Natural killer cell (primary cell): ENCODE results near the gene PLCB1. TPM values are rescaled to one million over a fixed set of nuclear protein-coding genes. Genes with fewer than 3 reads are reported as not detected.

Source experiments
- ATAC-seq, 3 donors: fragments of 150-1000 bp in 2 of 3; fragments of 200-7000 bp in 1 of 3; cut with Tn5 transposase; 1 replicate in 1 of 3; 2 replicates in 2 of 3; pipeline ENCODE4 v1.10.0; 2021; ENCODE audit warnings: mild to moderate bottlenecking in 2 of 3, moderate library complexity in 2 of 3
- DNase-seq, 2 donors: peaks; one replicate each; pipeline versions ENCODE4 v3.0.0 to v3.0.0-alpha.2; 2013 to 2021; ENCODE audit warnings: mixed read lengths in 1 of 2
- H3K27ac ChIP-seq: one replicate; pipeline ENCODE4 v1.5.1; 2013; ENCODE audit warnings: mild to moderate bottlenecking, low read length
- H3K27me3 ChIP-seq: one replicate; pipeline ENCODE4 v1.6.1; 2013; ENCODE audit warnings: low read length; ENCODE audit not compliant: control insufficient read depth, insufficient read depth
- H3K36me3 ChIP-seq: one replicate; pipeline ENCODE4 v1.6.1; 2013; ENCODE audit warnings: low read length; ENCODE audit not compliant: control insufficient read depth, insufficient read depth
- H3K4me1 ChIP-seq: one replicate; pipeline ENCODE4 v1.6.1; 2013; ENCODE audit warnings: low read length; ENCODE audit not compliant: control insufficient read depth, insufficient read depth
- H3K4me3 ChIP-seq: one replicate; pipeline ENCODE4 v1.5.1; 2013; ENCODE audit warnings: low read length
- H3K9me3 ChIP-seq: one replicate; pipeline ENCODE4 v1.6.1; 2013; ENCODE audit warnings: low read length; ENCODE audit not compliant: control insufficient read depth, insufficient read depth
- H3K27ac Mint-ChIP-seq, 2 donors: one replicate each; pipeline ENCODE4 v1.8.0; 2022; ENCODE audit warnings: mild to moderate bottlenecking in 2 of 2, mixed read lengths in 2 of 2, moderate library complexity in 1 of 2
- H3K27me3 Mint-ChIP-seq, 2 donors: one replicate each; pipeline ENCODE4 v1.8.0; 2022; ENCODE audit warnings: low read depth in 2 of 2, mixed read lengths in 2 of 2
- H3K36me3 Mint-ChIP-seq: one replicate; pipeline ENCODE4 v1.8.0; 2022; ENCODE audit warnings: mixed read lengths
- H3K4me1 Mint-ChIP-seq, 2 donors: one replicate each; pipeline ENCODE4 v1.8.0; 2022; ENCODE audit warnings: mixed read lengths in 2 of 2
- H3K4me3 Mint-ChIP-seq: one replicate; pipeline ENCODE4 v1.8.0; 2022; ENCODE audit warnings: mild to moderate bottlenecking, moderate library complexity, mixed read lengths
- H3K9me3 Mint-ChIP-seq, 2 donors: one replicate each; pipeline ENCODE4 v1.8.0; 2022; ENCODE audit warnings: mixed read lengths in 2 of 2
- WGBS: methylation state at CpG from one replicate; pipeline ENCODE4 v1.1.7; 2013; ENCODE audit warnings: missing lambda C conversion rate; ENCODE audit not compliant: insufficient coverage; 5-methylcytosine and 5-hydroxymethylcytosine counted together
- intact Hi-C: fragments of 100-400 bp; cut with micrococcal nuclease; formaldehyde crosslinking; loops from one replicate; pipeline ENCODE4 v1.14.2; 2022
- total RNA-seq, 4 donors: library from RNA; stranded (reverse); fragments of 120-200 nt in 1 of 4; gene quantifications; one replicate each; pipeline versions ENCODE4 v1.2.3 to v1.2.4, GENCODE V29; 2013 to 2022
- TF ChIP-seq, protein P1 (sequence below): fragments of 200-600 bp; IDR thresholded peaks from one replicate; pipeline ENCODE4 v1.8.0; 2022; ENCODE audit warnings: antibody characterized with exemption

Gene PLCB1
- total RNA-seq, 3 donors from 2014 or later (not counting 1 experiment from before 2014, with no cell fraction given) = 48.7 to 66.2 (median 57.7) TPM

DNA sequence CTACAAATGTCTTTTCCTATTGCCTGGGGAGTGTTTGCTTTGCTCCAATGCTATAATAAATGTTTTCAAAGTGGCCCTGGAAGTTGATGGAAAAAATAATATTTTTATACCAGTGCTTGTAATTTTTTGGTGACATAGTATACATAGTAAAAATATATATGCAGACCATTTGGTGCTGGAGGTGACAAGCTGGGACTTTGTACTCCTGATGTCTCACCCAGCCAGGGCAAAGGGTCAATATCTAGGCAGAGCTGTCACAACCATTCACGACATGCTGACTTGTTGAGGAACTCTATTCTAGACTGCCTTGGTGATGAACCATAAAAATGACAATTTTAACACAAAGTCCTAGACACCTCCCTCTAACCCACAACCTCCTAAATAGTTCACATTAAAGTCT lies 203.0 kb downstream of the PLCB1 start:
- Mint-ChIP-seq H3K4me1 (peaks cover 31 to 41% of the 10 kb centered on the region in 2 donors), H3K9me3 (no peaks in the 10 kb centered on the region), H3K27me3 (no peaks in the 10 kb centered on the region), H3K36me3 (no peaks in the 10 kb centered on the region), H3K27ac (no peak overlapping the region), H3K4me3 (no peak overlapping the region)
- ATAC-seq (no peak), DNase-seq (no peak)
- intact Hi-C loops = no loop called here
- H3K27me3 ChIP-seq = no peaks in the 10 kb centered on the region
- H3K27ac ChIP-seq = no peak overlapping the region
- H3K36me3 ChIP-seq = no peaks in the 10 kb centered on the region
- no peak overlapping the region for H3K4me3 ChIP-seq
- H3K9me3 ChIP-seq = no peaks in the 10 kb centered on the region
- WGBS = 87% methylated on average over 1 of the region's 1 CpG
- H3K4me1 ChIP-seq = no peaks in the 10 kb centered on the region
- TF ChIP-seq, protein P1, sequence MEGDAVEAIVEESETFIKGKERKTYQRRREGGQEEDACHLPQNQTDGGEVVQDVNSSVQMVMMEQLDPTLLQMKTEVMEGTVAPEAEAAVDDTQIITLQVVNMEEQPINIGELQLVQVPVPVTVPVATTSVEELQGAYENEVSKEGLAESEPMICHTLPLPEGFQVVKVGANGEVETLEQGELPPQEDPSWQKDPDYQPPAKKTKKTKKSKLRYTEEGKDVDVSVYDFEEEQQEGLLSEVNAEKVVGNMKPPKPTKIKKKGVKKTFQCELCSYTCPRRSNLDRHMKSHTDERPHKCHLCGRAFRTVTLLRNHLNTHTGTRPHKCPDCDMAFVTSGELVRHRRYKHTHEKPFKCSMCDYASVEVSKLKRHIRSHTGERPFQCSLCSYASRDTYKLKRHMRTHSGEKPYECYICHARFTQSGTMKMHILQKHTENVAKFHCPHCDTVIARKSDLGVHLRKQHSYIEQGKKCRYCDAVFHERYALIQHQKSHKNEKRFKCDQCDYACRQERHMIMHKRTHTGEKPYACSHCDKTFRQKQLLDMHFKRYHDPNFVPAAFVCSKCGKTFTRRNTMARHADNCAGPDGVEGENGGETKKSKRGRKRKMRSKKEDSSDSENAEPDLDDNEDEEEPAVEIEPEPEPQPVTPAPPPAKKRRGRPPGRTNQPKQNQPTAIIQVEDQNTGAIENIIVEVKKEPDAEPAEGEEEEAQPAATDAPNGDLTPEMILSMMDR = no peak

DNA sequence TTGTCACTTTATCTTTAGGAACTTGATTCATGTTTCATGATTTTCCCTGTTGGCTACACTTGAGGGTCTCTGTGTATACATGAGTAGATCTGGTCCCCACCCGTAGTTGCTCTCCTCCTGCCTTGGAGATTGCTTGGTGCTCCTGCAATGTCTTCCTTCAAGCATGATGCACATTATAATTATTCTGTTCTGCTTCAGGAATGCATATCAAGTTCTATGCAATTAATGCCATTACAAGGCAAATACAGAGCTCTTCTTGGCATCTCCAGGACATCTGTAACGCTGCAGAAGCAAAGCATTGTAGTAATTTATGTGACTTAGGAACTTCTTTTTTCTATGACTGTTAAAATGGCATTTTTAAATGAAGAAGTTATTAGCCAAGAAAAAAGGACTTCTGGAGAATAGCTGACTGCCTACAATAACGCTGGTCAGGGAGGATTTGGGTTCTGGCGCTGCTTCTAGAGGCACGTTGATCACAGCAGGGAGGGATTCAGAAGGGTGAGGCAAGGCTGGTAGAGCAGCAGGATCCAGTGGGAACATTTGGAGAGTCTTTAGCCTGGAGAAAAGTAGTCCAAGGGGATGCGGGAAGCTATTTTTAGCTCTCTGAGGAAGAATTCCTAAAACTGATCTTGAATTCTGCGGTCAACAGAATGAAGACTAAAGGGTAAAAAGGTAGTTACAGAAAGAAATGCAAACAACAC lies 203.6 kb downstream of the PLCB1 start:
- Histone ChIP-seq H3K27ac (no peak overlapping the region), H3K9me3 (no peaks in the 10 kb centered on the region), H3K36me3 (no peaks in the 10 kb centered on the region), H3K27me3 (no peaks in the 10 kb centered on the region), H3K4me1 (no peaks in the 10 kb centered on the region), H3K4me3 (no peak overlapping the region)
- Mint-ChIP-seq H3K27me3 (no peaks in the 10 kb centered on the region), H3K4me1 (peaks cover 28 to 37% of the 10 kb centered on the region in 2 donors), H3K4me3 (no peak overlapping the region), H3K27ac (no peak overlapping the region), H3K36me3 (no peaks in the 10 kb centered on the region), H3K9me3 (no peaks in the 10 kb centered on the region)
- TF ChIP-seq, protein P1 = no peak
- 94% methylated on average over 7 of the region's 7 CpGs for WGBS
- no peak for ATAC-seq
- intact Hi-C loops = no loop called here
- DNase-seq = no peak

DNA sequence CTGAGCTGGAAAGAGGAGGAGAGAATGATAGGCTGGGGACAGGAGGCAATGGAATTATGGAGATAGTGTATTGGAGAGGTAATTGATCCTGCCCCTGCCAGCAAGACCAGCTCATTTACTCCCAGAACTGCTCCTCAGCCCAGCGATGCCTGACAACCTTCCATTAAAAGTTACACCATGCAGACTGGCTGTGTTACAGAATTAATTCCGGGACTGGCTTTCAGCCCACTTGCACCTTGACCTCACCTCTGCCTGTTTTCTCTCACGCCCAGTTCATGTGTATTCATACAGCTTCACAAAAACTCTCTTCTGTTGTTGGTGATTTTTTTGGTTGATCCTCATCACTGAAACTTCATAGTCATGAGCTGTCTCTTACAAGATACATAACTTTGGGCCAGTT lies 207.3 kb downstream of the PLCB1 start:
- Mint-ChIP-seq H3K36me3 (no peaks in the 10 kb centered on the region), H3K4me1 (peaks cover 31 to 33% of the 10 kb centered on the region in 2 donors), H3K27ac (no peak overlapping the region), H3K27me3 (no peaks in the 10 kb centered on the region), H3K9me3 (no peaks in the 10 kb centered on the region), H3K4me3 (no peak overlapping the region)
- intact Hi-C loops = no loop called here
- DNase-seq (no peak), ATAC-seq (no peak)
- 93% methylated on average over 3 of the region's 3 CpGs for WGBS
- Histone ChIP-seq H3K9me3 (no peaks in the 10 kb centered on the region), H3K4me1 (no peaks in the 10 kb centered on the region), H3K36me3 (no peaks in the 10 kb centered on the region), H3K27me3 (no peaks in the 10 kb centered on the region), H3K4me3 (no peak overlapping the region), H3K27ac (no peak overlapping the region)
- TF ChIP-seq, protein P1 = no peak

DNA sequence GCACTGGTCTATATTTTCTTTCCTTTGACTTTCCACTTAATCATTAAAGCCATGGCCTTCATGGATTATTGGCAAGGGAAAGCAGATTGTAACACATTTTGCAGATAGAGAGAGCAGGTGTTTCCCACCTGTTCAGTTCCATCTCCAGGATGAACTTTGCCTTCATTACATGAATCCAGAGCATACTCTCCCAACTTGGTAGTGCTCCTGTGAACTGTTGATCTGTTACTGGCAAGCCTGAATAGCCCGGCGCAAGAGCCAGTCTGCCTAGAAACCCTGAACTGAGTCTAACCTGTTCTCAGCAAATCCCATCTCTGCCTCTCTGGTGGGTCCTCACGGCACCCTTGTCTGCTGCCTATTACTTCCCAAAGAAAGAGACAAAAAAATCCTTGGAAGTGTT lies 210.3 kb downstream of the PLCB1 start:
- no peak overlapping the region for H3K27ac ChIP-seq
- H3K36me3 ChIP-seq = no peaks in the 10 kb centered on the region
- H3K4me1 Mint-ChIP-seq = peaks cover 32 to 42% of the 10 kb centered on the region in 2 donors
- no peak overlapping the region for H3K4me3 ChIP-seq
- H3K9me3 ChIP-seq = no peaks in the 10 kb centered on the region
- no peaks in the 10 kb centered on the region for H3K27me3 ChIP-seq
- intact Hi-C loops = no loop called here
- no peak for ATAC-seq
- TF ChIP-seq, protein P1 = no peak
- WGBS = 92% methylated on average over 3 of the region's 3 CpGs
- H3K27ac Mint-ChIP-seq = no peak overlapping the region
- H3K9me3 Mint-ChIP-seq = no peaks in the 10 kb centered on the region
- no peaks in the 10 kb centered on the region for H3K36me3 Mint-ChIP-seq
- no peaks in the 10 kb centered on the region for H3K27me3 Mint-ChIP-seq
- H3K4me1 ChIP-seq = no peaks in the 10 kb centered on the region
- DNase-seq = no peak
- no peak overlapping the region for H3K4me3 Mint-ChIP-seq
